B cell (primary cell): ENCODE measurements around the gene WDR5. TPM values are rescaled to one million over a fixed set of nuclear protein-coding genes. Genes with fewer than 3 reads are reported as not detected.

Experiments used
- ATAC-seq: fragments of 200-7000 bp; cut with Tn5 transposase; one replicate; pipeline ENCODE4 v1.10.0; 2021; ENCODE audit warnings: low read depth, mild to moderate bottlenecking, moderate number of reproducible peaks, moderate library complexity
- CTCF ChIA-PET: fragments of 350-600 bp; sonication (Branson Sonifier 250); formaldehyde crosslinking; loops from one replicate; lab custom pipeline; 2021; ENCODE audit warnings: antibody characterized with exemption, inconsistent platforms; lab: Charles Lee
- POLR2A ChIA-PET: fragments of 350-600 bp; sonication (Branson Sonifier 250); formaldehyde crosslinking; loops from one replicate; lab custom pipeline; 2021; ENCODE audit warnings: antibody characterized with exemption; lab: Charles Lee
- DNase-seq: peaks from one replicate; pipeline ENCODE4 v3.0.0; 2013
- H2AFZ ChIP-seq: 2 replicates; pipeline ENCODE4 v1.6.1; 2012; ENCODE audit warnings: mild to moderate bottlenecking, low read depth, low read length; ENCODE audit not compliant: insufficient read depth, poor library complexity, severe bottlenecking
- H3K27ac ChIP-seq, 2 donors: 1 replicate in 1 of 2; 2 replicates in 1 of 2; pipeline ENCODE4 v1.5.1; 2012 to 2013; ENCODE audit warnings: low read length in 2 of 2, mild to moderate bottlenecking in 2 of 2, moderate library complexity in 1 of 2
- H3K27me3 ChIP-seq, 4 experiments: fragments of 200-600 bp in 1 of 4; sonication (generic) in 1 of 4; replicated peaks in 1 of 4; 1 replicate in 2 of 4; 2 replicates in 2 of 4; pipeline versions ENCODE4 v1.6.1 to v1.7.0; 2013 to 2016; ENCODE audit warnings: low read length in 3 of 4, mild to moderate bottlenecking in 2 of 4, mixed read lengths in 1 of 4, moderate library complexity in 1 of 4; ENCODE audit not compliant: insufficient read depth in 4 of 4, control insufficient read depth in 3 of 4; ENCODE audit errors: control extremely low read depth in 1 of 4
- H3K36me3 ChIP-seq, 2 experiments: replicated peaks in 1 of 2; 1 replicate in 1 of 2; 2 replicates in 1 of 2; pipeline versions ENCODE4 v1.6.1 to v1.7.1; 2013; ENCODE audit warnings: low read length in 1 of 2; ENCODE audit not compliant: insufficient read depth in 2 of 2, control insufficient read depth in 1 of 2; ENCODE audit errors: control extremely low read depth in 1 of 2, extremely low read depth in 1 of 2
- H3K4me1 ChIP-seq, 2 donors: fragments of 200-600 bp in 1 of 2; sonication (generic) in 1 of 2; 1 replicate in 1 of 2; 2 replicates in 1 of 2; pipeline versions ENCODE4 v1.5.1 to v1.6.1; 2013 to 2017; ENCODE audit warnings: low read length in 2 of 2; ENCODE audit not compliant: control insufficient read depth in 2 of 2, insufficient read depth in 2 of 2
- H3K4me2 ChIP-seq: replicated peaks from 2 replicates; pipeline ENCODE3; 2012; ENCODE audit warnings: mild to moderate bottlenecking, low read depth, low read length; ENCODE audit not compliant: poor library complexity, severe bottlenecking
- H3K4me3 ChIP-seq, 5 experiments: fragments of 200-600 bp in 1 of 5; sonication (generic) in 1 of 5; 1 replicate in 3 of 5; 2 replicates in 2 of 5; pipeline versions ENCODE4 v1.5.1 to v1.7.0; 2011 to 2016; ENCODE audit warnings: low read length in 4 of 5, mild to moderate bottlenecking in 4 of 5, low read depth in 2 of 5, control low read depth in 1 of 5, moderate library complexity in 1 of 5; ENCODE audit not compliant: insufficient read depth in 1 of 5; ENCODE audit errors: control extremely low read depth in 1 of 5, extremely low read depth in 1 of 5
- H3K79me2 ChIP-seq: fragments of 200-600 bp; sonication (generic); one replicate; pipeline ENCODE4 v1.6.0; 2016; ENCODE audit warnings: low read length; ENCODE audit not compliant: control insufficient read depth, insufficient read depth
- H3K9ac ChIP-seq: fragments of 200-600 bp; sonication (generic); 2 replicates; pipeline ENCODE4 v1.6.1; 2017; ENCODE audit warnings: mild to moderate bottlenecking, low read length, moderate library complexity
- H3K9me3 ChIP-seq, 3 donors: one replicate each; pipeline versions ENCODE4 v1.6.1 to v1.7.1; 2013; ENCODE audit warnings: low read length in 2 of 3; ENCODE audit not compliant: control insufficient read depth in 2 of 3, insufficient read depth in 1 of 3; ENCODE audit errors: control extremely low read depth in 1 of 3
- H4K20me1 ChIP-seq: 2 replicates; pipeline ENCODE4 v1.6.0; 2012; ENCODE audit warnings: mild to moderate bottlenecking, low read length; ENCODE audit not compliant: insufficient read depth, control insufficient read depth, poor library complexity, severe bottlenecking
- H3K27ac Mint-ChIP-seq: one replicate; pipeline ENCODE4 v1.8.0; 2021; ENCODE audit warnings: mixed read lengths
- H3K27me3 Mint-ChIP-seq: one replicate; pipeline ENCODE4 v1.8.0; 2021; ENCODE audit warnings: mixed read lengths
- H3K4me1 Mint-ChIP-seq: one replicate; pipeline ENCODE4 v1.8.0; 2021; ENCODE audit warnings: mixed read lengths
- H3K4me3 Mint-ChIP-seq: one replicate; pipeline ENCODE4 v1.8.0; 2021; ENCODE audit warnings: mixed read lengths
- H3K9me3 Mint-ChIP-seq: one replicate; pipeline ENCODE4 v1.8.0; 2022; ENCODE audit warnings: mixed read lengths; ENCODE audit not compliant: insufficient read depth
- CTCF ChIP-seq: fragments of 200-600 bp; IDR thresholded peaks from one replicate; pipeline ENCODE4 v1.8.0; 2022; ENCODE audit warnings: antibody characterized with exemption, mild to moderate bottlenecking
- EZH2 ChIP-seq: IDR thresholded peaks from 2 replicates; pipeline ENCODE4 v1.6.1; 2012; ENCODE audit warnings: borderline replicate concordance, low read depth, mild to moderate bottlenecking, moderate library complexity, low read length; ENCODE audit not compliant: insufficient read depth, poor library complexity, severe bottlenecking
- WGBS: methylation state at CpG from one replicate; pipeline ENCODE4 v1.1.5; 2013; ENCODE audit warnings: missing lambda C conversion rate; ENCODE audit not compliant: insufficient coverage; 5-methylcytosine and 5-hydroxymethylcytosine counted together
- intact Hi-C: fragments of 100-400 bp; cut with micrococcal nuclease; formaldehyde crosslinking; loops from one replicate; pipeline ENCODE4 v1.10.0; 2022
- polyA plus RNA-seq: library from polyadenylated mRNA; depleted of rRNA; stranded (reverse); fragments of >200 nt; gene quantifications from 2 replicates; pipeline ENCODE4 v1.2.3, GENCODE V29; 2012
- total RNA-seq, 2 donors: library from RNA; stranded (reverse); fragments of 120-200 nt in 1 of 2; gene quantifications; 1 replicate in 1 of 2; 2 replicates in 1 of 2; pipeline versions ENCODE4 v1.2.3 to v1.2.4, GENCODE V29; 2013 to 2022

The WDR5 gene
- total and polyA plus RNA-seq, 2 donors (not counting 1 experiment from before 2014, with no cell fraction given) = 18.0 to 23.8 TPM

GRCh38 chr9:134127616-134128015, 8.3 kb upstream of the WDR5 start:
- Histone ChIP-seq H3K9ac (no peak overlapping the region), H2AFZ (no peak overlapping the region), H3K4me1 (peaks cover 17 to 22% of the 10 kb centered on the region in 2 donors), H3K79me2 (no peaks in the 10 kb centered on the region), H3K4me2 (no peak overlapping the region), H3K4me3 (no peak overlapping the region), H3K36me3 (no peaks in the 10 kb centered on the region), H3K27me3 (peaks cover 0 to 4% (median 0%) of the 10 kb centered on the region in 4 experiments), H3K9me3 (no peaks in the 10 kb centered on the region), H3K27ac (no peak overlapping the region), H4K20me1 (no peaks in the 10 kb centered on the region)
- Mint-ChIP-seq H3K27ac (no peak overlapping the region), H3K9me3 (no peaks in the 10 kb centered on the region), H3K4me3 (no peak overlapping the region), H3K4me1 (peaks cover 16% of the 10 kb centered on the region), H3K27me3 (peaks cover 7% of the 10 kb centered on the region)
- ChIA-PET POLR2A (no interaction called here), CTCF (no interaction called here)
- no peak for TF ChIP-seq EZH2
- ATAC-seq = no peak
- DNase-seq = no peak
- WGBS = no CpG with 5 or more reads among the region's 12 CpGs
- intact Hi-C loops = no loop called here

GRCh38 chr9:134128727-134129679, 6.9 kb upstream of the WDR5 start:
- Histone ChIP-seq H3K4me1 (peaks cover 17 to 22% of the 10 kb centered on the region in 2 donors), H3K4me2 (peak overlapping the region; percentile 31)

More at GRCh38 chr9:134128727-134129679, 6.9 kb upstream of the WDR5 start:
- Histone ChIP-seq H3K27ac (no peak overlapping the region), H3K4me3 (no peak overlapping the region), H3K79me2 (peaks cover under 1% of the 10 kb centered on the region), H3K9me3 (no peaks in the 10 kb centered on the region), H4K20me1 (no peaks in the 10 kb centered on the region), H2AFZ (no peak overlapping the region), H3K27me3 (peaks cover 0 to 4% (median 0%) of the 10 kb centered on the region in 4 experiments), H3K9ac (no peak overlapping the region), H3K36me3 (no peaks in the 10 kb centered on the region)
- ChIA-PET POLR2A (interaction anchor here (0.7 kb wide), 1 partner anchor 1967 kb away, joined by 3 read pairs; no protein-coding TSS in a partner anchor), CTCF (no interaction called here)
- Mint-ChIP-seq H3K9me3 (no peaks in the 10 kb centered on the region), H3K4me3 (peak overlapping the region; percentile 23), H3K27me3 (peaks cover 7% of the 10 kb centered on the region), H3K4me1 (peaks cover 19% of the 10 kb centered on the region), H3K27ac (no peak overlapping the region)
- WGBS = 64% methylated on average over 35 of the region's 38 CpGs
- TF ChIP-seq CTCF (no peak), EZH2 (no peak)
- intact Hi-C loops = no loop called here
- peak; percentile 33 for ATAC-seq
- no peak for DNase-seq
